HG02610 (cell line): ENCODE data around the gene ENOX1.

Experiments
- ATAC-seq: cut with Tn5 transposase; IDR thresholded peaks from one replicate; pipeline ENCODE4 v1.9.1; 2021; ENCODE audit warnings: mild to moderate bottlenecking, moderate library complexity; ENCODE audit not compliant: unreplicated experiment

Gene ENOX1

DNA sequence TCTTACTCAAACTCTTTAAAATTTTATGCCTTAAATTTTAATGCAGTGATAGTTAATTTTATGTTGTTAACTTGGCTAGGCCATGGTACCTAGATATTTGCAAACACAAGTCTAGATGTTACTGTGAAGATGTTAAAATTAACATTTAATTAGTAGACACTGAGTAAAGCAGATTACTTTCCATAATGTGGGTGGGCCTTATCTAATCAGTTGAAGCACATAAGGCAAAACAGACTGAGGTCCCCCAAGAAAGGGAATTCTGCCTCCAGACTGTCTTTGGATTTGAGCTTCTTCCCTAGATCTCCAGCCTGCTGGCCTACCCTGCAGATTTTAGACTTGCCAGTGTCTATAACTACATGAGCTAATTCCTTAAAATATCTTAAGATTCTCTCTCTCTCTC, 294.0 kb downstream of the ENOX1 start:
- no peak for ATAC-seq

DNA sequence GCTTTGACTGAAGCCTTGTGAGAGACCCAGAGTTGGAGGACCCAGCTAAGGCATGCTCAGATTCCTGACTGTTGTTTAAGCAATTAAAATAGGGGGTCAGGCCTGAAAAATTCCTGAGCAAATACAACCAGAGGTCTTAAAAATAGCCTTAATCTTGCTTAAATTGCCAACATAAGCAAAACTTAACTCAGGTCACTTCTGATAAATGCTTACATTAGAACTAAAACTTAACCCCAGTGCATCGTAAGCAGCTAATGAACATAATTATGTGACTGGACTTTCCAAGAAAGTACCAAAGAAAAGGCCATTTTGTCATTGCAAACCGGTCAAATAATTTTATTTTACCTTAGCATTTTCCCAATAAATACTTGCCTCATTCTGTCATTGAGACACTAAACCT, 294.5 kb downstream of the ENOX1 start:
- ATAC-seq: no peak

DNA sequence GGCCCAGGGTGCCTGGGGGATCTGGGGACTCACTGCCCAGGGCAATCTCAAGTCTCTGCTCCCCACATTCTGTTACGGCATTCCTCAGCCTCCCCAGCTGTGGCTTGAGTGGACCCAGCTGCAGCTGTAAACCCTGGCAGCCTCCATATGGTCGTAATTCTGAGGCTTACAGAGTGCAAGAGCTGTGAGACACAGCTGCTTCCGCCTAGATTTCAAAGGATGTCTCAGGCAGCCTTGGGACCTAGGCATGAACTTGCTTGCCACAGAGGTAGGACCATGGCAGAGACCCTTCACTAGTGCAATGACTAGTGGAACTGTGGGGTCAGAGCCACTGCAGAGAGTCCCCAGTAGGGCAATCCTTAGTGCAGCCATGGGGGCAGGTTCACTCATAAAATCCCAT, 297.5 kb downstream of the ENOX1 start:
- ATAC-seq: no peak

DNA sequence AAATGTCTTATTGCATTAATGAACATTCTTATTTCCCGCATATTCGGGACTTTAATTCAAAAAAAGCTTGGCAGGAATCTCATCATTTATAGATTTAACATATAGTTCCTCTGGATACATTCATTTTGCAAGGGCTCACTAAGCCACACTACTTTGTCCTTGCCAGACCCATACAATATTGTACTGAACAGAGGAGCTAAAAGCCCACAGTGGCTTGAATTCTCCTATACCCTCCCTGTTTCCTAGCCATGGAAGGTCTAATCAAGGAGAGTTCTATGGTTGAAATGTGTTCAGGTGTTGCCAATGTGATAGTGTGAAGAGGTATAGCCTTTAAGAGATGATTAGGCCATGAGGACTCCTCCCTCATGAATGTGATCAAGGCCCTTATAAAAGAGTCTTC, 298.9 kb downstream of the ENOX1 start:
- no peak for ATAC-seq

DNA sequence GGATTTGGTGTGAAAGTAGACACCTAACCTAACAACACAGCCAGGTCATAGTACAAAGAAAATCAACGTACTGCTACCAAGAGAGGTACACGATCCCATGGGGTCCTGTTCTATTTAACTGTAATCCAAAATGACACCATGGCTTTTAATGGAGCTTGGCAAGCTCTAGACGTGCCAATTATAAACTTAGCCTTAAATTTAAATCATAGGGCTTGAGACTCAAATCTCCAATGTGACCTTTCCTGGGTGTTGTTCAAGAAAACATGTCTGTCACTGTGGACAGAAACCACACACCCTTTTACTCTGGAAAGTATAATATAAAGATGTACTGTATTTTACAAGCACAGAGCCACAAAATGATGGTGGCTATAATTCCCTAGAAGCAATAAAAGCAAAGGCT, 299.3 kb downstream of the ENOX1 start:
- ATAC-seq: no peak

DNA sequence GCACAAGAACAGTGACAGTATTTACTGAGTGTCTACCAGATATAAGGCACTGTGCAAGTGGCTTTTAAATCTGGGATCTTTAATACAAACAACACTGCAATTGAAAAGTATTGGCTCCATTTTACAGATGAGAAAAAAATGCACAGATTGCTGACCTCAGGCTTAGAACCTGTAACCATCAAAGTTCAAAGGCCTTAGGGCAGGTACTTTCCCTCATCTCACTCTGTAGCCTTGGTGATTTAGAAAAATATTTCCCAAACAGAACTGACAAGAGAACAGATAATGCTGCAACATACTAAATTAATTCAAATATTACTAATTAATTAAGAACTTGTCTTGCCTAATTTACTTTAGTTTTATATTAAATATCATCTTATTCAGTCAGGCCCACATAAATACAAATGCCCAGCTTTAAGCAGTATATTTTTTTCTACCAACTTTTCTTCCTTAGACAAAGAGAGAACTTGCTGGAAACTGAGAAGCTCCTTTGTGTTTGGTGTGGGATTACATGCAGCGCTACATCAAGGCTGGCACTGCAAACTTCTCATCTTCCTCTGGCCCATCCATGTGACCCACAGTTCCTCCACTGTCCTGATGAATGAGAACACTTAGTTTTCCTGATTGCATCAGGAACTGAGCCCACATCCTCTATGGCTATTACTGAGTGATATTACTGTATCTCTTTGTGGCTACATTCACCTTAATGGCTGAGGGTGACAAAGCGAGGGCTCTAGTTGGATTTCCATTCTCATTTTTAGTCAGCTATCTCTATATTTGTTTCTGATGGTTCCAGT, 302.1 kb downstream of the ENOX1 start:
- ATAC-seq: no peak

DNA sequence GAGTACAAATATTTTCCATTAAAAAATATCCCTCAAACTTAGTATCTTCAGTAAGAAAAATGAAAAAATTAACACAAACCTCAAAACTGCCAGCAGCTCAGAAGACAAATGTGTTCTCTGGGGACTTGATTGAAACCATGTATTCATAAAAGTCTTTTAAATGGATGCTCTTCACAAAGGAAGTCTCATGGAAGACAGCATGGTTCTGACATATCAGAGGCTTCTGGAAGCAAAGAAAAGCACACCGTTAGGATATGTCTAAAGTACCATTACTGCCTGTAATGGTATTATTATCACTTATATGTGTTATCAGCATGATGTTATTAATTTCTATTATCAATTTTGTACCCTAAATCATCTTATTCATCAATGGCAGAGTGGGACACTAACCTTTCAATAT, 302.8 kb downstream of the ENOX1 start:
- ATAC-seq: no peak

DNA sequence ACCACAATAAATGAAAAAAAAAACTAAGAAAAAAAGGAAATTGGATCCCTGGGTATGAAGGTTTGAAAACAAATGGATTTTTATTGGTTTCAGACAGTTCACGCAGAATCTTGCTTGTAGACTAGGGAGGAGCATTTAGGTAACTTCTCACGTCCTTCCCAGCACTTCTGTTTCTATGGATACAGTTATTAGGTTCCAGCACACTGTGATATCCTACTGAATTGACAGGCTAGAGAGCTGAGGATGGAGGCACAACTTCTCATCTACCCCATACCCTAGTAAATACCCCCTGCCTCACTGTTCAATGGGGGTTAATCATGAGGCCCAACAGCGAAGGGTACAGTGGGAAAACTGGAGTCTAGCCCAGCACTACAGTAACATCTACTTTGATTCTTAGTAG, 304.1 kb downstream of the ENOX1 start:
- no peak for ATAC-seq

DNA sequence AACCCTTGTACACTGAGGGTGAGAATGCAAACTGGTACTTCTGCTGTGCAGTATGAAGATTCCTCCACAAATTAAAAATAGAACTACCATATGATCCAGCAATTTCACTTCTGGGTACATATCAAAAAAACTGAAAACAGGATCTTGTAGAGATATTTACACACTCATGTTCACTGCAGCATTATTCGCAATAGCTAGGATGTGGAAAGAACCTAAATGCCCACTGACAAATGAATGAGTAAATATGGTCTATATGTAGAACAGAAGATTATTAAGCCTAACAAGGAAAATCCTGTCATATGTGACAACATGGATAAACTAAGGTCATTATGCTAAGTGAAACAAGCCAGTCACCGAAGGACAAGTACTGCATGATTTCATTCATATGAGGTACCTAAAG, 304.7 kb downstream of the ENOX1 start:
- ATAC-seq: no peak

DNA sequence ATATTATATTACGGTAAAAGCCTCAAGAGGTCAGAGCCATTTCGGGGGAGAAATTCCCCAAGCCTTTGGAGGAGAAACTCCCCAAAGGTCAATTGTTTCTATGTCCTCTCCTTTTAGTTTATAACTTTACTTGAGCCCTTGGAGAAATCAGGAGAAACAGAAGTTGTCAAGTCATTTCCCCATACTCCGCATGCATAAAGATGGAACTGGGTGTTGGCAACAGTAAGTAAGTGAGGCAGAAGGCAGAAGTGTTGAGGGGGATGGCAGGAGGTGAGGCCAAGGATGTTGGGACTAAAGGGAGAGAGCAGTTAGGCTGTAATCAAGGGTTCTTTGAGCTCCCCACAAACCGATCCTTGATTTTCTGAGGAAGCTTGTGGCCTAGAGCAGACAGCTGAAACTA, 307.9 kb downstream of the ENOX1 start:
- ATAC-seq: no peak

DNA sequence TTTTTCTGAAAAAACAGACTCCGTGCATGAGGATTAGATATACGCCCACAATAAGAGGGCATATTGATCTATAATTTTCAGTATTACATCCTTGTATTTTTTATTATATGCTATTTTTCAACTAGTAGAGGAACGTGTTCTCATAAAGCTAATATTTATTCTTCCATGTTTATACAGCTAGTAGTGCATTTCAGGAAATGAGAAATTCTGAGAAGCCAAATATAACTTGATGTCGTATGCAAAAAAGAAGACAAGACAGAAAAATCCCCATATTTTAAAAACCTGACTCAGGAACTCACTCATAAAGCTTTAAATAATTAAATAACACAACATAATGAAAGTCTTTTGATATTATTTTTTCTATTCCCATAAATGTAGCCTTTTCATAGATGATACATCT, 308.6 kb downstream of the ENOX1 start:
- no peak for ATAC-seq

DNA sequence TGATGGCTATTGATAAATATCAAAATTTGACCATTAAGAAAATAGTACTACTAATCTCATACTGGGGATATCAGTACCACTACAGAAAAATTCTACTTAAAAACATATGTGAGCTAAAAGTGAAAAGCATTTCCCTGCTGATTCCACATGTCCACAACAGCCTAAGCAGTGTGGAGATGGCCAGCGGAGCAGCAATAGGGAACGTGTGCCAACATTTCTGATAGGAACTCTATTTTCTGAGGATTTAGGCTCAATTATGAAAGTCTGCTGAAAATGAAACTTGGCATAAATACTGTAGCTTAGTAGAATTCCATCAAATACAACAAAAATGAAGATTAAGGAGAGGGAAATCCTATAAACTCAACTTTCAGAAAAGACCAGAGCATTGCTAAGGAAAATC, 311.6 kb downstream of the ENOX1 start:
- no peak for ATAC-seq

DNA sequence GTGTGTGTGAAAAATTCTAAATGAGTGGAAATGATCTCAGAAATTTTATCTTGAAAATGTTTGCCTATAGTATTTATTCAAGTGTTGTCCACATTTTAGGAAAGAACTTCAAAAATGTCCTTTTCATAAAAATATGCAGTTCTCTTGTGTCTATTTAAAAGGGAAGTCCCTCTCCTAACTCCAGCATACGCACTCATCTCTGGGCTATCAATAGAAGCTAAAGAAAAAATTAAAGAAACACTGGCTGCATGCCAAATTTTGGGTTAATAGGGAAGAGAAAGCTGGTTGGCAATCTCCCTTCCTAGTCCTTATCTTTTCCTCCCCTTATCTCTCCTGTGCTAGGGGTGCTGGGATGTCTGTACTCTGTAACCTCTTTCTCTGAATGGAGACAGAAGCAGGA, 313.3 kb downstream of the ENOX1 start:
- no peak for ATAC-seq

DNA sequence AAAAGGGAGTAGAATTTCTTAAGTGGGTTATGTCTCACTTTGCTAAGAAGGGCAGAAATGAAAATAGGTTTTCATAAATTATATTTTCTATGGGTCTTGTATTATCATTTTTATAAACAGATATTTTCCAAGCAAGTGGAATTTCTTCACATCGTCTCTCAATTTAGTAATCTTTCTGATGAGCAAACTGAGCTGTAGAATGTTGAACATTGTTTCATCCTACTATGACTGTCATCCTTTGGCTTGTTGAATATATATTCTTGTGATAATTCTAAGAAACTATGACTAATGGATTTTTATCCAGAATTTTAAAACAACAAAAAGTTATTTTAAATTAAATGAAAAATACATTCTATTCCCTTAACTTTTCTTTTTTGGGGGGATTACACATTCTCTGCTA, 313.8 kb downstream of the ENOX1 start:
- ATAC-seq: no peak

DNA sequence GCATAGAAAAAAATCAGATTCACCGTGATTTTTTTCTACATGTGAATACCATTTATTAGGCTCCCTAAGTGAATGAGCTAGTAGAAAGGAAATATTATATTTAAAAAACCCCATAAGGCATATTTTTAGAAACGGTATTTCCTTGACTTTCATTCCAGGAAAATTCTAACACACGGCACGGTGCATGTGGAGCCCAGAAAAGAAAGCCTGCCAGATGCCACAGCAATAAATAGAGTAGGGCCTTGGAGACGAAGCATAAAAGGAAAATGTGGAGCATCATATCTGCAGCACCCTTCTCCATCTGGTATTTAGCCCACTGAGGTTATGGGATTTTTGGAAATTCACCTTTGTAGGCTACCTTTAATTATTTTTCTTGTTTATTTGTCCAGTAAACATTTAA, 314.4 kb downstream of the ENOX1 start:
- no peak for ATAC-seq

DNA sequence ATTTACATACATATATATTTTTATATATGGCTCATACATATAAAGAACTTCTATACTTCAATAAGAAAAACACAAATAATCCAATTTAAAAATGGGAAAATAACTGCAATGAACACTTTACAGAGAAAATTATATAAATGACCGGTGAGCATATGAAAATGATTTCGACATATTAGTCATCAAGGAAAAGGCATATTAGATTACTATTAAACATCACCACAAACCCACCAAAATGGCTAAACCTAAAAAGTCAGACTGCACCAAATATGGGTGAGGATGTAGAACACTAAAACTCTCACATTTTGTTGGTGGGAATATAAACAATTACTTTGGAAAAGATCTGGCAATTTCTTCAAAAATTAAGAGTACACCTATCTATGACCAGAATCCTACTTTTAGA, 316.2 kb downstream of the ENOX1 start:
- no peak for ATAC-seq

DNA sequence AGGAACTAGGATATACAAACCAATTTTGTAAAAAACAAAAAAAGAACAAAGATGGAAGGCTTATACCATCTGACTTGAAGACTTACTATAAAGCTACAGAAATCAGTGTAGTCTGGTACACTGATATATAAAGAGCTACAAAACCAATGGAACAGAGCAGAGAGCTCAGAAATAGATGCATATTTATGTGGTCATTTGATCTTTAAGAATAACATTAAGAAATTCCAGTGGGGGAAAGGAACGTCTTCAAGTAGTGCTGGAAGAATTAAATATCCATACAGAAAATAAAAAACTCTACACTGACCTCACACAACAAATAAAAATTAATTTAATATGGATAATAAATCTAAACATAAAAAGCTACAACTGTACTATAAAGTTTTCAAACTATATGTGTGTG, 317.0 kb downstream of the ENOX1 start:
- no peak for ATAC-seq

DNA sequence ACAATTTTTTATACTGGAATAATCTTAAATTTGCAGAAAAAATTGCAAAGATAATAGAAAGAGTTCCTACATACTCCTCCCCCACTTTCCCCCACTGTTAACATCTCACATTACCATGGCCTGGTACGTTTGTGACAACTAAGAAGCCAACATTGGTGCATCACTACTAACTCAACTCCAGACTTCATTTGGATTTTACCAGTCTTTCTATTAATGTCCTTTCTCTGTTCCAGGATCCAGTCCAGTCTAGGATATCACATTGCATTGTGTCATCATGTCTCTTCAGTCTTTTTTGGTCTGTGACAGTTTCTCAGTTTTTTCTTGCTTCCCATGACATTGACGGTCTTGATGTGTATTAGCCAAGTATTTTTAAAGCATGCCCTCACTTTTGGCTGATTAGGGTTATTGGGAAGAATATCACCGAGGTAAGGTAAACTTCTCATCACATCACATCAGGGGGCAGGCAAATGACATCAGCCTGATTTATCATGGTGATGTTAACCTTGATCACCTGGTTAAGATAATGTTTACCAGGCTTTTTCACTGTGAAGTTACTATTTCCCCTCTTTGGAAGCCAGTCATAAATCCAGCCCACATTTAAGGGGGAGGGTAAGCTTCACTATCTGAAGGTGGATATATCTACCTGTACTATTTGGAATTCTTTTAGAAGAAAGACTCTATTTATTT, 322.1 kb downstream of the ENOX1 start:
- no peak for ATAC-seq

DNA sequence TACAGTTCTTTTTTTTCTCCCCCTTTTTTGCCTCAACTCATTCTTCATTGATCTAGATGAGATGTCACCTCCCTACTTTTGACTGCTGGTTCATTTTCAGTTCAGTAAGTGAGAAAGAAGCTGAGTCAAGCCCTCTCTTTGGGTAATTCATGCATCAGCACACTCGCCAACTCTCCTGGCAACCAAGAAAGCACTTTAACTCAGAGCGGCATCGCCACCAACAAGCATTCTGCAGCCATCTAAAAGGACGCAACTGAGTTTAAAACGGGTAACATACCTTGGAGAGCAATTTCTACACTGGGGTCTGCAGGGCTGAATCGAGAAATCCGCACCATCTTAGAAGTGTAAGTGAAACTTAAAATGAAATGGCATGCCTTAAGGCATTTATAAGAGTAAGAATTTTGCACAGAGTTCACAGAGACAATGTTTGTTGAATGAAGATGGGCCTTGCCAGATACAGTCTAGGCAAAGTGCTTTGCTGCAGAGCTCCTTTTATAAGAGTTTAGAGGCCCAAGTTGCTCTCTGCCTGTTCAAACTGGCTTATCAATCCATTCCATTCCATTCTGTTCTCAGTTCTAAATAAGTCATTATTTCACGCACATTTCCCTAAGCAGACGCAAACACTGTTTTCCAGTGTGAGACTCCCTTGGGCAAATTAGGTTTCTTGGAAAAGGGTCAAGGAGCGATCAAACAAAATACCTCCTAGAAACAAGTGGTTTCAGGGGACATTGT, 338.0 kb downstream of the ENOX1 start:
- ATAC-seq: no peak

DNA sequence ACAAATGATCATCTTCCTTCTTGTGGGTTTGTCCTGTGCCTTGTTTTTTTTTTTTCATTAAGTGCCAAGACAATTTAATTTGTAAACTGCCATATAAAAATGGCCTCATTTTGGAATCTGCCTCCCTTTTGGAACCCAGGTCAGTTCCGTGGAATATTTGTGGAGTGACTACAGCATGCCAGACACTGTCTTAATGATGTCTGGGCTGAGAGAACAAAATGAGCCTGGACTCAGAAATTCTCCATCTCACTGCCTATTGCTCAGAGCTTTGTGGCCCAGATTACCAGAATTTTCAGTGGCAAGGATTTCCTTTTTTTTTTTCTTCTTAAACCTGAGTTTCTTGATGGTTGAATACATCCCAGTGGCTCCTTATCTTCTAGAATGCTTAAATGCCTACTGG, 340.6 kb downstream of the ENOX1 start:
- no peak for ATAC-seq

DNA sequence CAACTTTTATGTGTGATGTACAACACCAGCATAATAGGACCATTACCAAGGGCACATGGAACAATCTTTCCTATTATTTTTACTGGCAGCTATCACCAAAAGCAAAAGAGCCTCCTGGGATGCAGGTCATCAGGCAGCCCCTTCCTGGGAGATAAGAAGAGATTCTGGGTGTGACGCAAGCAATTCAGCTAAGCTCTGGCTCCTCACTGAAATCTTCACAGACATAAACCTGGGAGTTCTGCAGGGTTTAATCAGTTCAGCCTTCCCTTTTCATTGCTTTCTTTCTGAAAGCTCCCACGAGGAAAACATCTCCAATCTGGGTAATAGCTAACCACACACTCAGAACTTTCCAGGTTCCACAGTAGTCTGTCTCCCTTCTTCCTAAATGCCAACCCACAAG, 341.1 kb downstream of the ENOX1 start:
- ATAC-seq: no peak

DNA sequence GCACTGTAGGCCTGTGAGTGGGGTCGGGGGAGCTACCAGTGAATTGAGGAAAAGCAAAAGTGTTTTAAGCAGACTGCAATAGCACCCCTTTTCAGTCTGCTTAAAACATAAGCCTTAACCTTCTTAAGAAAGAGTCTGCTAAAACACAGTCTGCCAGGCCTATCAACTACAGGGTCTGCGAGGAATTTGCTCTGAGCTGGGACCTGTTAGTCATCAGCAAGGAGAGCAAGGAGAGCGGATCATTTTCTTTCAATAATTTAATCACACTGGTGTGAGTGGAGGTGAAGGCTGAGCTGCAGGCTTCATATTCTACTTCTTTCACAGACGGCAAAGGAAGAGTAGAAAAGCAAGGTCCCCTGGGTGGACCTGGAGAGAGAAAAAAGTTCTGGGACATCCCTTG, 342.7 kb downstream of the ENOX1 start:
- no peak for ATAC-seq
